Glomerular visceral epithelial cell (primary cell): ENCODE data around the gene HOXC12.

Experiments
- DNase-seq: peaks from one replicate; pipeline ENCODE4 v3.0.0-alpha.2; 2016; ENCODE audit errors: extremely low spot score

Gene HOXC12

DNA sequence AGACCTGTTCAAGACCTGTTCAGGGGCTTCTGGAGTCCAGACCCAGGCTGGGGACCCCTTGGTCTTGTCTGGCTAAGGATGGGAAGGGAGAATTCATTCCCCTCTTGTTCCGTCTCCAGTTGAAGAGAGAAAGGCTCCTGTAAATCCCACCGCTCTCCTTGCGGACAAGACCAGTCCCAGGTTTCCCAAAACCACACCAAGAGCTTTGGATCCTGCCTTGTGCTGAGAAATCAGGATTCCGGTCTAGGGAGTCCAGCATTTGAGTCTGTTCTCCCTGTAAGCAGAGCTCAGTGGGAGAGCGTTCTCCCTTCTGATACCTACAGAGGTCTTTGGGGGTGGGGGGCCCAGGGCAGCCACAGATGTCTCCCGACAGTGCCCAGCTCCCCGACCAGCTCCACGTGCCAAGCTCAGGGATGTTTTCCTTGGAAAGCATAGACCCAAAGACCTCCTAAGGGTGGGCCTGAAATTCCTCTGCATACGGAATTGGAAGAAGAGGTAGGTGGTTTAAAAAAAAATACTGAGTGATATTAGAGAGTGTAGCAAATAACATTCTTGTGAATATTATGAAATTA, 14.2 kb upstream of the HOXC12 start:
- DNase-seq = no peak

DNA sequence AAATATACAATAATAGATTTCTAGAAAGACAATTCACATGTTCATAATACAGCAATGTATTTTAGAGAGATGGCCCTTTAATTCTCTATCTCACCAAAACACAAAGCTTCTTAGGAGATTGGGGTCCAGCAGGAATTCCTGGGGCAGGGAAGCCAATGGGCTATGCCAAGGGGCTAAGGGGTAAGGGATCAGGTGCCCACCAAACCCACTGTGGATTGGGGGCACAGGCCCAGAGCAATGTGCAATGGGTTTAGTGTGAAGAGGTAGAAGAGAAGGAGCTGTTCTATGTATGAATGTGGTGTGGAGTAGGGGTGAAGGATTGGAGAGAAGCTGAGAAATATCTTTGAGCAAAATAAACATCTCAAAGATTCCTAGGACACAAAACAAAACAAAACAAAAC, 13.5 kb upstream of the HOXC12 start:
- no peak for DNase-seq

GRCh38 chr12:53941750-53942149, 13.0 kb upstream of the HOXC12 start:
- no peak for DNase-seq

DNA sequence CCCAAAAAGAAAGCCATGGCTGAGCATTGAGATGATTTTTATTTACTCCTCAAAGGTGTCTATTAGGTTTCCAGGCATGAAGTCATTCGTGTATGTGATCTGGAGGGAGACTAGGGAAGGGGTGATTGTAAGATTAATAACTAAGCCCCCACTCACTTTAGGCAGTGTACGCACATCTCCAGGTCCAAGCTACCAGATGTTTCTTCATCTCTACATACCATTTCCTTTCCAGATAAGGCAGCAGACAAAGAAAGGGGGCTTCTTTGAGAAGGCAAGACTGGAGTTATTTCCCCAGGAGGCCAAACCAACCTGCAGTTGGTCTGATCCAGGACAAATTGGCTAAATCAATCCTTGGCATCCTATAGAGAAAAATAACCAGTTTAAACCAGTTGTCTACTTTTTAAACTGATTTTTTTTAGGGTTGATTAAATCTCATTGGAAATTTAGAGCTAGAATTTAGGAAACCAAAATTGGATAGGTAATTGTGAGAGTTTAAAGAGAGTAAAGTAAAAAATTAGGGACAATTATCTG, 12.2 kb upstream of the HOXC12 start:
- no peak for DNase-seq

GRCh38 chr12:53944209-53944608, 10.5 kb upstream of the HOXC12 start:
- no peak for DNase-seq

DNA sequence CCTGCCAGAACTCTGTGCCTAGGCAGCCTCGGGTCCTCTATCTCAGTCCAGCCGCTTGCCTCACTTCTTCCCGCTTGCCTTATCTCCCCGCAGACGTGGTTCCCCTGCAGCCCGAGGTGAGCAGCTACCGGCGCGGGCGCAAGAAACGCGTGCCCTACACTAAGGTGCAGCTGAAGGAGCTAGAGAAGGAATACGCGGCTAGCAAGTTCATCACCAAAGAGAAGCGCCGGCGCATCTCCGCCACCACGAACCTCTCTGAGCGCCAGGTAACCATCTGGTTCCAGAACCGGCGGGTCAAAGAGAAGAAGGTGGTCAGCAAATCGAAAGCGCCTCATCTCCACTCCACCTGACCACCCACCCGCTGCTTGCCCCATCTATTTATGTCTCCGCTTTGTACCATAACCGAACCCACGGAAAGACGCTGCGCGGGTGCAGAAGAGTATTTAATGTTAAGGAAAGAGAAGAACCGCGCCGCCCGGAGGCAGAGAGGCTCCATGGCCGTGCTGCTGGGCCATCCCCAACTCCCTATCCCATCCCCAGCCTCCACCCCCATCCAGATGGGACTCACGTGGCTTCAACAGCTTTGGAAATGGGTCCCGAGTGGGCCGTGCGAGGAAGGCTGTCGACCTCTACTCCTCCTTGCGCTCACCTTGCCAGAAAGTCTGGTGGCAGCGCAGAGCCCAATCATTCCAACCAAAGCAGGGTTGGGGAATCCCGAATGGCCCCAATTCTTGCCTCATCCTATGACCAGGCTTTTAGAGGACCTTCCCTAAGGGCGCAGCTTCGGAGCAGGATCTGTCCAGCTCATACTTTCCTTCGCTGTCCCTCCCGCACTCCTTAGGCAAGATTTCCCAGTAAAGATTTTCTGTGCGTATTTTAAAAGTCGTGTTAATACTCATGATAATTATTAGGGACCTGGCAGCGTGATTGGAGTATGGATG, 9.5 kb upstream of the HOXC12 start:
- DNase-seq = no peak

- DNase-seq = no peak
Measured at GRCh38 chr12:53947743-53948142, 7.0 kb upstream of the HOXC12 start.

- DNase-seq = no peak
Measured at GRCh38 chr12:53948650-53949593, 5.8 kb upstream of the HOXC12 start.

GRCh38 chr12:53949631-53950436, 4.9 kb upstream of the HOXC12 start:
- no peak for DNase-seq

GRCh38 chr12:53950437-53950773, 4.3 kb upstream of the HOXC12 start:
- no peak for DNase-seq

DNA sequence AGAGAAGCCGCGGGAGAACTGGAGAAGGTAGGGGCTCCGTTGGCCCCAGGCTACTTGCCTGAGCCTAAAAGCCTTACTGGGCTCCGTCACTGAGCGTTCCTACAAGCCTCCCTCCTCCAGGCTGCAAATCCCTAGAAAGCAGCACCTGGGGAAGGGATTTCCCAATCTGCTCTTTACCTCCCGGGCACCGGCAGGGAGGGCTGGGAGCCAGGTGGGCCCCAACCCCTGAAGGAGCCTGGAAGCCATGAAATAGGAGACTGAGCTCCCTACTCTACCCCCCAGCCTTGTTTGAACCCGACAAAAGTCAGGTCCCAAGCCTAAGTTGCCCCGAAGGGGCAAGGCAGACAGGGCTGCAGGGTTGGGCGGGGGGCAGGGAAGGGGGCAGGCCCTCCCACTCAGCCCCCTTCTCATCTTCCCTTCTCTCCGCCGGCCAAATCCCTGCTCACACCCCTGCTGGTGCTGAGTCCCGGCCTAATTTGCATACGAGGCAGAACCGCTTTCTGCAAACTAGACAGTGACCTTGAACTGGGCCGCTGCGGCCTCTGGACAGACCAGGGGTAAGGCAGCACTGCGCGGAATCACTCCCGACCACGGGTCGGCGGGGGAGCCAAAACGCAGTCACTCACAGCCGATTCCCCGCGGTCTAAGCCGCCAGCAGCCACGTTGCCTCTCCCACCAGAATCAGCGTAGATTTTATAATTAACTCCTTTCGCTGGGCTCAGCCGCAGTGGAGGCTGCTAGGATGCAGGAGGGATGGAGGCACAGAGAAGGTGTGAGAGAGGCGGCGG, 3.7 kb upstream of the HOXC12 start:
- no peak for DNase-seq

DNA sequence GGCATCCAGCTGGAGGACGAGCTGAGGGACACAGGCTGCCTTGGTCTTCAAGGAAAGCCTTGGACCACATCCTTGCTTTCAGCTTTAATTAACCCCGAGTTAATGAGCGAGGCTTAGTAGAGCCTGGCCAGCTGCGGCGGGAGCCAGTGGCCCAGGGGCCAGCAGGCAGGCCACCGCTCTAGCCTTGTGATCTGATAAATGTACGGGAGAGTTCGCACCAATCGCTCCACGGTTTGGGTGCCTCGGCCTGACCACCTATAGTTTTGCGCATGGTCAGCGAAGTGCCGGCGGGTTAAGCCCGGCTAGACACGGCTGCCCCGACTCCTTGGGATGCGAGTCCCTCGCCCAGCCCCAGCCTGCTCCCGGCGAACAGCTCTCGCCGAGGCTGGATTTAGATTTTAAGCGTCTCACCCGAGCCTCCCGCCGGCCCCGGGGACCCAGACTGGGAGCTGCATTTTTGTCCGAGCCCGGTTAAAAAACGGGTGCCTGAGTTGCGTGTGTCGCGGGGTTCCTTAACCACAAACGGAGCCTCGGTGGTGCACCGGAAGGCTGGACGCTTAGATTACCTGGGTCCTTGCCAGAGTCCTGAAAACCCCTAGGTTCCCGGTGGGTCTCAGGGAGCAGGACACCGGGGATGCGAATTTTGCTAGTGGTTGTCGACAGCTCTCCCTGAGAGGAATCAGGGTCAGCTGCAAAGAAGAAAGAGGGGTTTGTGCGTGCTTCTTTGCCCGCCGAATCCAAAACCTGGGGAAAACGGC, 2.9 kb upstream of the HOXC12 start:
- DNase-seq = no peak

DNA sequence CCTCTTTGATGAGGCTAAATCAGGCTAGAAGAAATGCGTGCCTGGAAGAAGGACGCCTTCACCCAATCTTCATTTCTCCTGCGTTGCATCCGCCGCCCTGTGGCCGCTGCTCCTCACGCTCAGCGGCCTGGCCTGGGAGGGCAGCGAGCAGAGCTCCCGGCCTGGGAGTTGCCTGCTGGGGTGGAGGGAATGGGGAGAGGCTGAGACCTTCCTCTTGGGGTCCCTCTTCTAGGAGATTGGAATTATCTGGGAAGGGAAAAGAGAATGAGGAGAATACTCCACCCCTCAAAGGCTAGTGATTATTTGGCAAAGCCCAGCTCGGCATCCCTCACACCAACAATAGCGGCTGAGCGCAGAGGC, 2.4 kb upstream of the HOXC12 start:
- DNase-seq = no peak

DNA sequence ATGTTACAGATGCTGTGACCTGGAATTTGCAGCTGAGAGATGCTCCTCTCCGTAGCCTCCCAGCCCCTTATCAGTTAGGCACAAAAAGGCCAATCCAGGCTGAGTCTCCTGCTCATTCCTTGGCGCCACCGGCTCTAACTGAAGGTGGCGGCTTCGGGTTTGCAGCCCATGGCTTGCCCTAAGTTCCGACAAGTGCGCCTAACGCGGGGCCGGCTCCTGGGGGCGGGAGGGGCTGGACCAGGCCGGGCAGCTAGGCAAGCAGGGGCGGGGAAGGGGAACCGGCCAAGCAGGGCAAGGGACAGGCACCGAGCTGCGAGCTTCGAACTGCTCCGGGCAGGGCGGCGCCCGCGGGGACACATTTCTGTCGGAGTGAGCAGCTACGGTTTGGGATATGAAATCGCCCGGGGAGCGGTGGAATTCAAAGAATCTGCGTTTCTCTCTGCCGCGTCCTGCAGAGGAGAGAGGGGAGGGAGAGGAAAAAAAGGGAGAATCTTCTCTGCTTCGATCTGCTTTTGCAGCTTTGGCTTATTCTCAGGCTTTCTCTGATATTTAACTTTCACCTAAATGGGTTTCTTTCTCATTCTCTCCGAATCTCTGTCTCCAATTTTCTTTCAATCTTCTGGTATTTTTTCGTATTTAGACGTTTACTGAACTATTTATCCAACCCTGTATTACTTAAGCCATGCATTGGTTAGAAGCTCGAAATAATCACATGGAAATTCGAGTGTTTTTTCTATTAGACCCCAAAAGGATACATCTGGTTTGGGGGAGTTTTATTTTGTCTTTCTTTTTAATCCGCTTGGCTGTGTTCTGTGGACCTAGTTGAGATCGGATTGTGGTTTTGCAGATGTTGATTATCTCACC, 1.6 kb upstream of the HOXC12 start:
- DNase-seq = peak; percentile 24

- DNase-seq = no peak
Measured at GRCh38 chr12:53953831-53954693, 641 bp upstream of the HOXC12 start.

DNA sequence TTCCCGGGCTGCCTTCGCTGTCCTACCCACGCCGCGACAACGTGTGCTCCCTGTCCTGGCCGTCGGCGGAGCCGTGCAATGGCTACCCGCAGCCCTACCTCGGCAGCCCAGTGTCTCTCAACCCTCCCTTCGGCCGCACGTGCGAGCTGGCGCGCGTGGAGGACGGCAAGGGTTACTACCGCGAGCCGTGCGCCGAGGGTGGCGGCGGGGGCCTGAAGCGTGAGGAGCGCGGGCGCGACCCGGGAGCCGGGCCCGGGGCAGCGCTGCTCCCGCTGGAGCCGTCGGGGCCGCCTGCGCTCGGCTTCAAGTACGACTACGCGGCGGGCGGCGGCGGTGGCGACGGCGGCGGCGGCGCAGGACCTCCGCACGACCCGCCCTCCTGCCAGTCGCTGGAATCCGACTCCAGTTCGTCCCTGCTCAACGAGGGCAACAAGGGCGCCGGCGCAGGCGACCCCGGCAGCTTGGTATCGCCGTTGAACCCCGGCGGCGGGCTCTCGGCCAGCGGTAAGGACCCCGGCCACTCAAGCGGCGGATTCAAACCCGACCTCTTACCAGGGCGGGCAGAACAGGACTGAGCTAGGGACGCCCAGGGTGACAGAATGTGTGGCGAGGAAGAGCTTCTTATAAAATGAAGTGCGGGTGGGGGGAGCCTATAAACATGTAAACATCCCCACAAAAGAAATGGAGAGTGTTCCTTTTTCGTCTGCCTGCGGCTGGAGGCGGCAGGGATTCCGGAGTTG, 503 bp downstream of the HOXC12 start:
- DNase-seq = no peak

DNA sequence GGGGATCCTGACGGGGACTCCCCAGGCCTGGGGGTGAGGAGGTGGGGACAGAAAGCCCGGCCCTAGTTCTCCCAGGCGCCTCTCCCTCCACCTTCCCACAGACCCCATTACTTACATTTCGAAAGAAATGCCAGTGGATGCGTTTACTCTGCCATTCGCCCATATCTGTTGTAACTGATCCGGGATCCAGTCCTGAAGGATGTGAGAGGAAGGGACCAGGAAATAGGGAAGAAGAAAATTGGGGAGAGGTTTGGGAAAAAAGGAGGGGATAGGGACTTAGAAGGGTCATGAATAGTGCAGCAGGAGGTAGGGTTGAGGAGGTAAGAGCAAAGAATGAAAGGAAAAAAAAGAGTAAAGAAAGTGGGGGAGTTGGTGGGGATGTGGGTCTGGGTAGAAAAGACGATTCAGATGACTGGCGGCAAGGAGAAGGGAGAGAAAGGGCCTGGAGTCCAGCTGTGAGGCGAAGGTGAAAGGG, 1.1 kb downstream of the HOXC12 start:
- DNase-seq = no peak
